ENCODE data around the gene GAD1. TPM values are rescaled to one million over a fixed set of nuclear protein-coding genes. Genes with fewer than 3 reads are reported as not detected.
A peak's percentile ranks its signal among the peaks of the same experiment; 100 is the strongest.

Gene GAD1
- 0.20 and 0.63 TPM in 2 replicates for polyA plus RNA-seq (2012; rRNA removed)
- 0.31 and 0.39 TPM in 2 replicates for polyA plus RNA-seq (2012; cell fraction: cytosol; rRNA removed)
- polyA plus RNA-seq (2012; cell fraction: nucleus; rRNA removed): 0.85 and 1.2 TPM in 2 replicates

DNA sequence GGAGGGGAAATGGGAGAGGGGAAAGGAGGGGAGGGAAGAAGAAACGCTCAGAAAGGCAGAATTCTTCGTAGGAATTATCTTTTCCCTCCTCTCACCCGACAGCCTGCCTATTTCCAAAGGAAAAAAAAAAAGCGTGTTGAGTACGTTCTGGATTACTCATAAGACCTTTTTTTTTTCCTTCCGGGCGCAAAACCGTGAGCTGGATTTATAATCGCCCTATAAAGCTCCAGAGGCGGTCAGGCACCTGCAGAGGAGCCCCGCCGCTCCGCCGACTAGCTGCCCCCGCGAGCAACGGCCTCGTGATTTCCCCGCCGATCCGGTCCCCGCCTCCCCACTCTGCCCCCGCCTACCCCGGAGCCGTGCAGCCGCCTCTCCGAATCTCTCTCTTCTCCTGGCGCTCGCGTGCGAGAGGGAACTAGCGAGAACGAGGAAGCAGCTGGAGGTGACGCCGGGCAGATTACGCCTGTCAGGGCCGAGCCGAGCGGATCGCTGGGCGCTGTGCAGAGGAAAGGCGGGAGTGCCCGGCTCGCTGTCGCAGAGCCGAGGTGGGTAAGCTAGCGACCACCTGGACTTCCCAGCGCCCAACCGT lies at the start of gene GAD1:
Gene GAD1, plus strand, starts transcription at position 384 of the 589 bp plus-strand sequence. CDS start 1,705 bp downstream, outside the sequence.
- Histone ChIP-seq H2AFZ (ENCODE audit: low read depth) (peak within 1 kb of the TSS; percentile 50), H3K9ac (no peak within 1 kb of the TSS), H3K36me3 (replicated peaks in 1 of 2; ENCODE audit: control insufficient read depth in 1 of 2, insufficient read depth in 2 of 2, low read length in 1 of 2) (no peaks in the 10 kb centered on the region), H3K4me2 (peak within 1 kb of the TSS; percentile 74), H3K4me1 (ENCODE audit: control insufficient read depth in 1 of 2, insufficient read depth in 2 of 2, low read depth in 1 of 2, low read length in 1 of 2) (peaks cover 5 to 27% of the 10 kb centered on the region in 2 experiments; a peak in 2 of 4 replicates), H4K20me1 (ENCODE audit: insufficient read depth) (no peaks in the 10 kb centered on the region), H3K9me2 (no peaks in the 10 kb centered on the region), H3F3A (replicated peaks; ENCODE audit: insufficient read depth) (no peaks in the 10 kb centered on the region), H3K79me2 (ENCODE audit: insufficient read depth) (no peaks in the 10 kb centered on the region), H3K9me3 (no peaks in the 10 kb centered on the region), H3K4me3 (ENCODE audit: low read depth in 2 of 2, low read length in 1 of 2) (peak within 1 kb of the TSS; percentile 34 to 54), H3K27ac (ENCODE audit: low read depth in 2 of 2, low read length in 1 of 2) (no peak within 1 kb of the TSS), H3K27me3 (ENCODE audit: insufficient read depth) (peaks cover 89% of the 10 kb centered on the region)
- WGBS (ENCODE audit: low lambda C conversion rate): 2% methylated on average over 28 of the region's 49 CpGs
- no peak for TF ChIP-seq REST (IDR thresholded peaks at IDR 0.05; ENCODE audit: low read depth, low read length)
- TF ChIP-seq TEAD4 (IDR thresholded peaks at IDR 0.05; ENCODE audit: borderline replicate concordance, insufficient read depth): no peak
- no peak for TF ChIP-seq GABPA (IDR thresholded peaks at IDR 0.05; ENCODE audit: low read depth)
- no peak for TF ChIP-seq RFX5 (IDR thresholded peaks at IDR 0.05; ENCODE audit: low read length)
- TF ChIP-seq RXRA (IDR thresholded peaks at IDR 0.05; ENCODE audit: borderline replicate concordance, low read depth): no peak
- TF ChIP-seq RAD21 (IDR thresholded peaks at IDR 0.05; ENCODE audit: low read length): no peak
- TF ChIP-seq MEF2A (IDR thresholded peaks at IDR 0.05; ENCODE audit: borderline replicate concordance, low read depth): no peak
- TF ChIP-seq MXI1 (IDR thresholded peaks at IDR 0.05; ENCODE audit: low read depth, low read length): no peak
- no peak for TF ChIP-seq SMC3 (IDR thresholded peaks at IDR 0.05; ENCODE audit: low read depth, low read length)
- TF ChIP-seq, protein P1, sequence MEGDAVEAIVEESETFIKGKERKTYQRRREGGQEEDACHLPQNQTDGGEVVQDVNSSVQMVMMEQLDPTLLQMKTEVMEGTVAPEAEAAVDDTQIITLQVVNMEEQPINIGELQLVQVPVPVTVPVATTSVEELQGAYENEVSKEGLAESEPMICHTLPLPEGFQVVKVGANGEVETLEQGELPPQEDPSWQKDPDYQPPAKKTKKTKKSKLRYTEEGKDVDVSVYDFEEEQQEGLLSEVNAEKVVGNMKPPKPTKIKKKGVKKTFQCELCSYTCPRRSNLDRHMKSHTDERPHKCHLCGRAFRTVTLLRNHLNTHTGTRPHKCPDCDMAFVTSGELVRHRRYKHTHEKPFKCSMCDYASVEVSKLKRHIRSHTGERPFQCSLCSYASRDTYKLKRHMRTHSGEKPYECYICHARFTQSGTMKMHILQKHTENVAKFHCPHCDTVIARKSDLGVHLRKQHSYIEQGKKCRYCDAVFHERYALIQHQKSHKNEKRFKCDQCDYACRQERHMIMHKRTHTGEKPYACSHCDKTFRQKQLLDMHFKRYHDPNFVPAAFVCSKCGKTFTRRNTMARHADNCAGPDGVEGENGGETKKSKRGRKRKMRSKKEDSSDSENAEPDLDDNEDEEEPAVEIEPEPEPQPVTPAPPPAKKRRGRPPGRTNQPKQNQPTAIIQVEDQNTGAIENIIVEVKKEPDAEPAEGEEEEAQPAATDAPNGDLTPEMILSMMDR (IDR thresholded peaks at IDR 0.05): no peak
- TF ChIP-seq, protein P2, sequence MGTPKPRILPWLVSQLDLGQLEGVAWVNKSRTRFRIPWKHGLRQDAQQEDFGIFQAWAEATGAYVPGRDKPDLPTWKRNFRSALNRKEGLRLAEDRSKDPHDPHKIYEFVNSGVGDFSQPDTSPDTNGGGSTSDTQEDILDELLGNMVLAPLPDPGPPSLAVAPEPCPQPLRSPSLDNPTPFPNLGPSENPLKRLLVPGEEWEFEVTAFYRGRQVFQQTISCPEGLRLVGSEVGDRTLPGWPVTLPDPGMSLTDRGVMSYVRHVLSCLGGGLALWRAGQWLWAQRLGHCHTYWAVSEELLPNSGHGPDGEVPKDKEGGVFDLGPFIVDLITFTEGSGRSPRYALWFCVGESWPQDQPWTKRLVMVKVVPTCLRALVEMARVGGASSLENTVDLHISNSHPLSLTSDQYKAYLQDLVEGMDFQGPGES (IDR thresholded peaks at IDR 0.05; ENCODE audit: low read depth, low read length): no peak
- no peak for TF ChIP-seq FOSL2 (IDR thresholded peaks at IDR 0.05; ENCODE audit: borderline replicate concordance, low read depth)
- POLR2A ChIA-PET: no interaction called here
- CTCF ChIA-PET: interaction anchor here (0.5 to 10.8 kb wide), 49 partner anchors 8 to 1601 kb away, joined by 3 to 148 read pairs (median 4); no protein-coding TSS in a partner anchor
- no peak for DNase-seq

Data from SK-N-SH (cell line).